HG03025 (cell line): ENCODE data around the gene FHIT.

ENCODE experiments used
- ATAC-seq: cut with Tn5 transposase; IDR thresholded peaks from one replicate; pipeline ENCODE4 v1.9.1; 2021; ENCODE audit warnings: mild to moderate bottlenecking, moderate library complexity; ENCODE audit not compliant: unreplicated experiment, low FRiP score

The FHIT gene

DNA sequence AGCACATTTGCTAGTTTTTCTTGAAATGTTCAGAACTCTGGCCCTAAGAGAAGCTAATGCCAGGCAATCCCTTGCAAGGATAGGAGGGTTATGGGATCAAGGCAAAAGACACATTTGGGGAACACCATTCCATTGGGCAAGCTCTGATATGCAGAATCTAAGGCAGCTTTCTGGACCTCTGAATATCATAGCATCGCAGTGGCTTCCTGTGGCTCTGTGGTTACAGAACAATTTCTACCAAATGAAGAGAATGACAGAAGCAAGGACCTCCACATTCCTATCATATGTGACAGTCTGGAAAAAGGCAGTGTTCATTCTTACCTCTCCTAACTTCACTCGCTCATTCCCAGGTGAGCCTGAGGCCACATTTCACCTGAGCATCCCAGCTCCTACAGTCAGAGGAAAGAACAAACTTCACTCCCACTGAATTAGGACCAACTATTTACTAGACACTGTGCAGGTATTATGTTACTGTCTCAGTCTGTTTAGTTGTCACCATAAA is 1365.3 kb downstream of the FHIT start:
- no peak for ATAC-seq

DNA sequence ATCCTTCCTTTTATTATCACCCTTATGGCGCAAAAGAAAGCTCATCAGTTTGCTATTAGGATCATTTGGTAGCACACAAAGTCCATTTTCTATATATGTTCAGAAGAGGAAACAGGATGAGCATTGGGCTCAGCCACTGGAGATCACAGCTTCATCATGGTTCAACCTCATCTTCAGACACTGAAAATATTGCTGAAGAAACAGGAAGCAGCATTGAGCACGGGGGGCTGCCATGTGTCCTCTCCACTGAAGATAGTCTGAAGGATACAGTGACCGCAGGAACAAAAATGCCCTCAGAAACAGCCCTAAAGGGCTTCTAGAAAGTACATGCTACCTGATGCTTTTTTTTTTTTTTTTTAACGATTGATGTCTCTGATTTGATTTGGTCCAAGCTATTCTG is 1366.2 kb downstream of the FHIT start:
- ATAC-seq, result no peak

DNA sequence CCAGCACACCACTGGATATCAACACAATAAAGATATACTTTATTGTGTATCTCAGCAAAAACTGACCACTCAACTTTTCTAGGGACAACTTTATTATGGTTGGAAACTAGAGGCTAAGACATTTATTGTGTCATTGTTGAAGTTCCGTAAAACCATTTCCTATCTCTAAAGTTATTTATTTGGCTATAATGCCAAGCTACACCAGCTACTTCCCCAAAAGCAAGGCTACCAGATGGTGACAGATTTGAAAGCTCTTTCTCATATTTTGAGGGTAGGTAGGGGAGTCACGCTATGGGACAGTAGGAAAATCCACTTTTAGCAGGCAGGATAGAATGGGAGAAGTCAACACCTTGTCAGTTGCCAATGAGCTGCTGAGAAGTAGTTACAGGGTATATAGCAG is 1366.8 kb downstream of the FHIT start:
- ATAC-seq, result no peak

DNA sequence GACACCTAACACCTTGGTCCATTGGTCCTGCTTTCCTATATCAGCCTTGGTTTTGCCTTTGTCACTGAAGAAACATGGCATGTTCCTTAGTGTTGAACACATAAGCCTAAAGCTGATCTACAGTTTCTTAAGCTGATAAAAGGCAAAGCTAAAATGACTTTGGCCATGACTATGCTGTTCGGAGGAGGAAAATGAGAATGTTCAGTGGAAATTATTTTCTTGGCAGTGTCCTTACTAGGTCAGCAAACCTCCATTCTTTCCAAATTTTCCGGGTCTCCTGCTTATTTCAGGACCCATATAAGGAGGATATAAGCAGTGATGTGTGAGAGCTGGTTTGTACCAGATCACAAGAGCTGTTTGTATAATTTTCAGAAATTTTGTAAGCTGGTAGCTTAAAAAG is 1368.5 kb downstream of the FHIT start:
- ATAC-seq, result no peak

DNA sequence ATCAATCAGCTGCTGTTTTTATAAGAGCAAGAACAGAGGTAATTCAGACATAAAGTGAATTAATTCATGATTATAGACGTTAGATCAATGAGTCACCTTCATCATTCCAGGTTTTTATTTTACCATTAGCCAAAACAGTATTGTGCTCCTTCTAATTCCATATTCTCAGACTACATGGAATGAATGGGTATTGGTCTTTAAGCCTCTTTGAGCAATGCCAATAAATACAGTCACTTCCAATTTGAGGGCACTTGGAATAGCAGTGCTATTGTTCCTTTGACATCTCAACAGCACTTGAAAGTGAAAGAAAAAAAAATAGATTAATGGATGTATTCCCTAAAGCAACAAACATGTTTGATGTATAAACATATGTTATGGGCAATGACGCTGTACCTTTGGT is 1370.5 kb downstream of the FHIT start:
- ATAC-seq, result no peak

DNA sequence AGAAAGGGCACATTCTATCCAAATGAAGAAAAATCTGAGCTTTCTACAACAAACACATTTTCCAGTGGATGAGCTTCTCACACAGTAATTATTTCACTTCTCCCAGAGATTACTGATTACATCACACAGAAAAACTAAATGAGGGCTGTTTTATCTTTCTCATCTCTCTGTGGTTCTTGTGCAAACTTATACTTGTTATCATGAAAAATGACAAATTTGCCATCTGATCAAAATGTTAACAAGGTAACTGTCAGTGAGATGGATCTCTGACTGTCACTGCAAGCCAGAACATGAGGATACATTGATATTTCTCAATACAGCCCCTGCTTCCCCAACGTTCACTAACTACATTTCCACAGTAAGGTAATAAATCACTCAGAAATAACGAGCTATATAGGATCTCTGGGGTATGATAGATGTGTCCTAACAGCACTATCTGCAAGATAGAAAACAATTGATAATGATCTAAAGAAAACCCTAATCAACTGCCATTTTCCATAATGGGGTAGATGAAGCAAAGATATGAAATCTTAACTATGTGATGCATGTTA is 1372.1 kb downstream of the FHIT start:
- ATAC-seq, result no peak

DNA sequence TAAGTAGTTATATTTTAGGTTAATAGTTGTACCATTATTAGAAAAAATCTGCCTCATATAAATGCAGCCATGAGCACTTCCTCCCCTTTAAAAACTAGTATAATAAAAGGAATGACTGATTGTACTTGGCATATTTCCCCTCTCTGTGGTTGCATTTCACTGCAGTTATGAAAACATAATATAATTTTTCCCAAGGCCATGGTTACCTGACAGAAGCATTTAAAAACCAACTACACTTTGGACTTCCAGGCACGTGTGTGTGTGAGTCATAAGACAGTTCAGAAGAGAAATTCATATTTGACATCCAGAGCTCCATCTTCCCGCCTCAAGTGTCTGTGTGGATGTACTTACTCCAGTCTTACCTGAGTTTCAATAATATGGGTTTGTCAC is 1373.2 kb downstream of the FHIT start:
- ATAC-seq, result no peak

DNA sequence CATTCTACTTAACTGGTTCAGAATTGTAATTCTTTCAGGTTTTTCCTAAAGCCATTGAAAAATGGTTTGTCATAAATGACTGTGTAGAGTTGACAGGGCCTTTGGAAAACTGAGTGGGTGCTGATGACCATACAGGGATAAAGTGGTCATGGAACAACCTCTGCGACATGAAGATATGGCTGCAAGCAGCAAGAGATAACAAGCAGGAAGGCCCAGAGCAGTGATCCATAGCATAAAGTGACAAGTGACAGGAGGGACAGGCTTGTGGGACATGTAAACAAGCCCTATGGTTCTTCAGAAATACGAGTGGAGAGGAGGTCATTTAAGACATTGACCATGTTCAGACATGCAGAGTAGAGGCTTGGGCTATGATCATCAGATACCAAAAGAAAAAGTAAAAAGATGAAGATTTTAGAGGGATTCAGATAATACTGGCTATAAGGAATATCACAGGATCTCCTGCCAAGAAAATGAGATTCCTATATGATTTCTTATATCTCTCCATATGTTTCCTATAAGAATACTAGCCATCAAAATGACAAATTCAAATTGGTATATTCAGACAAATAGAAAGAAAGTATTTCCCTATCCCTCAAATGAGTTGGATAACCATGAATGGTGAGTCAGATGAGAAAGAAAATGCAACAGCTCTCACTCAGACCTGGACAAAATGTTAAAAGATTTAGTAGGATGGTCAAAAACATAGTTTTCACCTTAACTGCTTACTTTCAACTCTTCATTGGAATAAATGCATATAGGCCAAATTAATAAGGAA is 1373.8 kb downstream of the FHIT start:
- ATAC-seq, result no peak

DNA sequence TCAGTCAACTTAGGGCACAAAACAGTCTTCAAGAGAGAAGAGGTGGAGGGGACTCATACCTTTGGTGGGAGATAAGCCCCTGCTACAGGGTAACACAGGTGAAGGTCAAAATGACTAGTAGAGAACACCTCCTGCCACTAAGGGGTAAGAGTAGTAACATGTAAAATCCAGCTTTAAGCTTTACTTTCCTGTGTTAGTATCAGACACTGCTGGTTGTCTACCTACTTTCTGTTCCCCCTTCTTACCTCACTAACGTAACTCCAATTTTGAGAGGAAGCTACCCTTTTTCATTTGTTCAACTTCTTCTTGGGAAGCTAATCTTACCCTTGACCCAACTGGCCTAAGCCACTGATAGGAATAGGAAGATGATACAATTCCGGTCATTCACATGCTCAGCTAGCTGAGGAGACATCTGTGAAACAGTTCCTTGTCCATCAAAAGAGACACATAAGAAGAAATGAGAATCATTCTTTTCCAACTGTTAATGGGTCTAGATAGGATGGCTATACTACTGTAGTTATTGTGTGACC is 1374.7 kb downstream of the FHIT start:
- ATAC-seq, result no peak

DNA sequence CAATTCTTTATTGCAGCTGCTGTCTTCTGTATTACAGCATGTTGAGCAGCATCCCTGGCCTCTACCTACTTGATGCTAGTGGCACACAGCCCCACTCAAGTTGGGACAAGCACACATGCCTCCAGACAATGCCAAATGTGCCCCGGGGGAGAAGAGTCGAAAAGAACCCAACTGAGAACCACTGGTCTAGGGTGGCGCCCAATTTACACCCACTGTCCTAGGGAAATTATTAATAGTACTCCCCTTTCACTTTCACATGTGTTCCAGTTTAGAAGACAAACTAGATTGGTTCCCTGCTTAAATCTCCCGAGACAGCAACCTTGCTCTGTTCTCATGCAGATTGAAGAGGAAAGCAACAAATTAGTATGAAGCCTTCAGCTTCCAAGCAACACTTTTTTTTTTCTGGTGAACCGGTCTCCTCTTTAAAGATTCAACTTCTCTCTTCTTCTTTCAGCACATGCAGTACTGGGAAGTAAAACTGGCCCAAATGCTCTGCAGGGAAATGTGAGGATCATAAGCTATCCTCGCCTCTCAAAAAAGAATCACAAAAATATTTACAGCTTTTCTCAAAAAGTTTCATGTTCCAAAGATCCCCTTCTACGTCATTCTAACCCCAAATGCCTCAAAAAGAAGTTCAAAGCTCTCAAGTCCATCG is 1377.5 kb downstream of the FHIT start:
- ATAC-seq, result no peak

DNA sequence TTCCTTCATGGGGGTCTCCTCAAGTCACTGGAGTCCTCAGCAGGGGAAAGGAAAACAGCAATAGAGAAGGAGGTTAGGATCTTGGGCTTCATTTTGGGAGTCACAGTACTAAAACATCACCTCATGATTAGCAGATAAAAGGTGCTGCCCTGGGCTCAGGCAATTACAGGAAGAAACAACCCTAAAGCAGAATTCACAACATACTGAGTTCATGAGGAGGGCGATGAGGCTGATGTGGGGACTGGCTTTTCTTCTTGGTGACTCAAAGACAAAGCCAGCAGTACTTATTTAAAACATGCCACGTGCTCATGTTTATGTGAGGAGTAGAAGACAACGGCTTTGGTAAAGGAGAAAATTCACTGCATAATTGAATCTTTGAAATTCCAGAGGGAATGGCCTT is 1379.1 kb downstream of the FHIT start:
- ATAC-seq, result no peak

DNA sequence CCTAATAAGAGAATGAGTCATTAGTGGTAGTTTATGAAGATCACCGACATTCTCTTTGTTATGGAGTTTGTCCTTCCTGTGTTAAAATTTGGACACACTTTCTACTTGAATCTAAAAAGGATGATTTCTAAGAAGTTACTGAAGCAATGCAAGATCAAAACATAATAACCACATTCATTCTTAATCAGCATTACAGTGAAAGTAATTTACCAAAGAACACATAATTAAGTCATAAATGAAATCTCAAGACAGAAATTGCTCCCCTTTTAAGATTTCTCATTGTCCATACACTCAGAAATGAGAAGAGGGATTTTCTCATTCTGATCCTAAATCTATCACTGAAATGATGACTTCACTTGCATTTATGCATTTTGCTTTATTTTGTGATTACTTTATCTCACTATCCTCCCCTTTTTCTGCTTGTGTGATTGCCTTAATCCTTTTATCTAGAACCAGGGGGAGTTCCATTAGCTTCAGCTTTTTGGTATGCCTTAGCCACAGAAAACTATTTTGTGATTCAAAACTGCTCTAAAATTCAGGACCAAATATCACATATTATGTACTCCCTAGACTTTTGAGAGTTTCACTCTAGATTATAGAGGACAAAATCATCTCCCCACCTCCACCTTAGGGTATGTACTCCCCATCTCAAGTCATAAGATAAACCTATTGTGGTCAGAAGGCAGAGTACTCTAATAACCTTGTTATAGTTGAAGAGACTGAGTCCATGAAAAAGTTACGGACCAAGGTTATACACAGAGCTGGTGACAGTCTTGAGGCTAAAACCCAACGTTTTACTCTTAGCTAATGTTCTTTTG is 1383.9 kb downstream of the FHIT start:
- ATAC-seq, result no peak

DNA sequence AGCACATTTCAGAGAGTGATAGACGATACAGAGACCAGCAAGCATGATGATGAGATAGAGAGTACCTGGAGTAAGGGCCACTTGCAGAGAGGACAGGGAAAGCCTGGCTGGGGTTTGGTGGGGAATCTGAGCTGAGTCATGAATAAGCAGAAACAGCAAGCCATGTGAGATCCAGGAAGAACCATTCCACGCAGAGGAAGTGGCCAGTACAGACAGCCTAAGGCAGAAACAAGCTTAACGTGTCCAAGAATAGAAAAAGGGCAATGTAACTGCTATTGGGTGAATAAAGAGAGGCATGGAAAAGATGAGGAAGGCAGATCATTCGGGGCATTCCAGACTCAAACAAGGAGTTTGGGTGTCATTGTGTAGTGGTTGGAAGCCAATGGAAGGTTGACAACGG is 1385.2 kb downstream of the FHIT start:
- ATAC-seq, result no peak

DNA sequence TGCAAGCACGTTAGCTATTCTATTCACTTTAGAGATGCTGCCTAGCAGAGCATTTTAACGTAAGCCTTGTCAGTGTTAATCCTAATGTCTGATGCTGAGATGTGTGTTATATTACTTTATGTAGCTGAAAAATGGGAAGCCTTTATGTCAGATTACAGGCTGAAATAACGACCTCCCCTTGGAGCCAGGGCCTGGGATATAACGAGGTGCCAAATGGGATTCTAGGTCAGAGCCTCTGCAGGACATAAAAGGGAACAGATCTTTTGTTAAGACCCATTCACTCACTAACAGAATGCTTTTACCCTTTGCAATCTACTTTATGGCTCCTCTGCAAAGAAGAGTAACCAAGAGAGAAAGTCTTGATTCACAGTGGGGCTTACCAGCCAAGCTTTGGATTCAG is 1385.9 kb downstream of the FHIT start:
- no peak for ATAC-seq

DNA sequence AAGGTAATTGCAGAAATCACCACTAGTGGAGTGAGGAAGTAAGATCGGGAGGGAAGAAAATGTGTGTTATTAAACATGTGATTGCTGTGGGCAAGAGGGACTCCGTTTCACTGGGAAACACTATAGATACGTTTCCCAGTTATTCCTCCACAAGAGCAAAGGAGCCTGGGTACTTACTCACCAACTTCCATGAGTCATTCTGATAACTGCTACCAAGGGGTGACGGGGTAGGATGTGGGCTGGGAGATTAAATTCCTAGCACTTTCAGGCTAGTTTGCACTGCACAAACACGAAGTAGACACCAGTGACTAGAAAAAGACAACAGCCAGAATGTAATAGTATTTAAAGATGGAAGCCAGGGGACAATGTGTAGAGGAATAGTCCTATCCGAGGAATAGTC is 1388.6 kb downstream of the FHIT start:
- no peak for ATAC-seq

DNA sequence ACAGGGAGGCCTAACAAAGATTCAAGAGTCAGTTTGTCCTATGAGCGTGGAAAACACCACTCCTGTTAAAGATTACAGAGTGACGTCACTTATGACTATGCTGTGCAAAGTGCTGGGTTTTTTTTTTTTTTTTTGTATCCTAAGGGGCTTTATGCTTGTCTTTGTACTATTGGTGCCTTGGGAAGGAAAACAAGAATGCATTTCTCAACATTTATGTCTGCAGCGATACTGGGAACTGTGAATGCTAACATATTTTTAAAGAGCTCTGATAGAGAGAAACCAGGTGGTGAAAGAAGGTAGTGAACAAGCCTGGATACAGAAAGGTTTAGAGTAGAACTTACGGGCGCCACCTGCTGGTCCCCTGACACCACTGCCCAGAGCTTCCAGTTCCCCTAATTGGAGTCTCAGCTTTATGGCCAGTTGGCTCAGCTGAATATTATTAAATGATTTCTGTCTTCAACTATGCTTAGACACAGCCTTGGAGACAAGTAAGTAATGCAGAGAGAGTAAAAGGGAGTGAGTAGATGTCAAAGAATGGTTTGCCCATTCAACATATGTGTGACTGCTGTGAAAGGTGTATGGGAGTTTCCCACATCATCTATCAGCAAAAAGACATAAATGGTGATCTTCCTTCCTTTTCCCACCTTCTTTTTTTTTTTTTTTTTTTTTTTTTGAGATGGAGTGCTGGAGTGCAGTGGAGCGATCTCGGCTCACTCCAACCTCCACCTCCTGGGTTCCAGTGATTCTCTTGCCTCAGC is 1393.5 kb downstream of the FHIT start:
- peak; percentile 96 for ATAC-seq

DNA sequence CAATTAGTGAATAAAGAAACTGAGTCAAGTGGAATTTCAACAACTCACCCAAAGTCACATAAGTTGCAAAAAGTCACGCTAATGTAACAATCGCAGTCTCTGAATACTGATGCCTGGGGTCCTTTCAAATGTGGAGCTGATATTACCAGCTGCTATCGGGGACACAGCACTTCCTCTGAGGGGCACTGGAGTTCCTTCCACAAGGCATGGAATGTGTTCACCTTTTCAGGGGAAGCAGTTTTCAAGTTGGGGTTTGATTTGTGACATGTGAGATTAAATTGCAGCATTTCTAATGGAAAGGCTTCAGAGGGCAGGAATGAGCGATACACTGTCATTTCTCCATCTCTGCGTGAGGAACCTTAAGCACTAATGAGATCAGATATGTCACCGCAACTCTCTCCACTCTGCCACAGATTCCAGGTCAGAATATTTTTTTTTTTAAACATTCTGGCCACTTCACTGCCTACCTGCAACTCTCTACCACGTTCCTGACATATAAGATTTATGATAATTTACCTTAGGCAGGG is 1394.3 kb downstream of the FHIT start:
- ATAC-seq, result no peak

DNA sequence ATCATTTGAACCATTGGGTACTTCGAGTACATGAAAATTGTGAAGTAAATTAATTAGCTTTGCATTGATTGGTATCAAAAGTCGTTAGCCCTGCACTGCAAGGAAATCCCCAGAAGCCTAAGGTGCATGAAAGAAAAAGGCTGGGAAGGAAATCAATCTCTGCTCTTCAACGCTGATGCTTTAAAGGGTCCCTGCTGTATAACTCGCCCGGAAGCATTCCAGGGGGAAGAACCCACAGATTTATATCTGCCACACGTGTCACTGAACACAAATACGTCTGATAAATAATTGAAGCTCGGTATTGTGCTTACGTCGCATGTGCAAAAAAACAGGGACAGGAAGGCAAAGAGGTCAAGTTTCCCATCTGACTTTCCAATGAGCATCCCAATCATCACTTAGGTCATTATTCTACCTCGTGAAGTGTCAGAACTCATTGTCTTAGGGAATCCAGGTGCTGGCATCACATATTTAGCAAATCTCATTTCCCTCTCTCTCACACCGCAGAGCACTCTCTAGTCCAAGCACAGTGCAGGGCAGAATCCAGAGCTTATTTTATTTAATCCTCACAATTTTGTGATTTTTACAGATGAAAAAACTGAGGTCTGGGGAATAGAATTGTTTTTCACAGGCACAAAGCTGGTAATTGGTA is 1397.1 kb downstream of the FHIT start:
- ATAC-seq, result no peak

DNA sequence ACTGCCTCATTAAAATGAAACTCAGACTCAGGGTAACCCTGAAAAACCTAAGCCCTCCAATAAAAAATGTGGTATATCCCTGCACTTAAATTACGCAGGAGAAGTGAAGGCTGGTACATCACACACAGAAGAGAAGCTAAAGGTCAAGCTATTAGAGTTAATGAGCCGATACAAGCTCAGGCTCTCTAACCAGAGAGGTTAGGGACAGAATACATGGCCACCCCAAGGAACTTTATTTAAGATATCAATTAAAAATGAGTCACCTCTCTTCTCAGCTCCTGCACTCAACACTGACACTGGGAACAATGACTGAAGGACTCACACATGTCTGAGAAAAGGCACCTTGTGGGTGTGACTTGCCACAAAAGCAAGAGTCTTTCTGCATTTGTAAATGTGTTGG is 1400.8 kb downstream of the FHIT start:
- ATAC-seq, result no peak
